HUDEP-2 (cell line): ENCODE data around the gene TTLL11.

ENCODE experiments used
- DNase-seq, 76 experiments: peaks; one replicate each; lab custom pipeline; 2025; ENCODE audit not compliant: unreplicated experiment in 76 of 76; lab: John Stamatoyannopoulos, UW

Gene TTLL11

DNA sequence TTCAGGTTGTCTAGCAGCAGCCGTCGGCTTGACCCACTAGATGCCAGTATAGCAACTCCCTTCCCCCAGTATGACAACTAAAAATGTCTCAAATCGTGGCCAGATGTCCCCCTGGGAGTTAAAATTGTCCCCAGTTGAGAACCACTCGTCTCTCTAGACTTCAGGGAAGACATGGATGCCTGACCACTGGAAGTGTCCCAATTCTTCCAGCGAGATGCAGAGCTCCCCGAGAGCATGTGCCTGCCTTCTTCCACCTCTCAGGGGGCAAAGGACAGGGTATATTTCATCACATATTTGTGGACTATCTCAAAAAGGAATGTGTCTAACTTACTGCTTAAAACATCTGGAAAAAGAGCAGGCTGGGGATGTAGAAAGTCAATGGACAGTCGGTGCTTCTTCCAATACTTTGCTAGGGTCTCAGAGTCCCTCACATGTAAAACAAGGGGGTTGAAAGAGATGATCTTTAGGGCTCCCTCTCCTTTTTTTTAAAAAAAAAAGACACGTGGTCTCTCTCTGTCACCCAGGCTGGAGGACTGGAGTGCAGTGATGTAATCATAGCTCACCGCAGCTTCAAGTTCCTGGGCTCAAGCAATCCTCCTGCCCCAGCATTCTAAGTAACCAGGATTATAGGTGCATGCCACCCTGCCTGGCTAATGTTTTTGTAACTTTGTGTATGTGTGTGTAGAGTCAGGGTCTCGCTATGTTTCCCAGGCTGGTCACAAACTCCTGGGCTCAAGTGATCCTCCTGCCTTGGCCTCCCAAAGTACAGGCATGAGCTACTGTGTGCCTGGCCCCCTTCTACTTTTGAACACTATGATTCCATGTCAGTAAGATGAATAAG lies 251.1 kb downstream of the TTLL11 start:
- DNase-seq: no peak

DNA sequence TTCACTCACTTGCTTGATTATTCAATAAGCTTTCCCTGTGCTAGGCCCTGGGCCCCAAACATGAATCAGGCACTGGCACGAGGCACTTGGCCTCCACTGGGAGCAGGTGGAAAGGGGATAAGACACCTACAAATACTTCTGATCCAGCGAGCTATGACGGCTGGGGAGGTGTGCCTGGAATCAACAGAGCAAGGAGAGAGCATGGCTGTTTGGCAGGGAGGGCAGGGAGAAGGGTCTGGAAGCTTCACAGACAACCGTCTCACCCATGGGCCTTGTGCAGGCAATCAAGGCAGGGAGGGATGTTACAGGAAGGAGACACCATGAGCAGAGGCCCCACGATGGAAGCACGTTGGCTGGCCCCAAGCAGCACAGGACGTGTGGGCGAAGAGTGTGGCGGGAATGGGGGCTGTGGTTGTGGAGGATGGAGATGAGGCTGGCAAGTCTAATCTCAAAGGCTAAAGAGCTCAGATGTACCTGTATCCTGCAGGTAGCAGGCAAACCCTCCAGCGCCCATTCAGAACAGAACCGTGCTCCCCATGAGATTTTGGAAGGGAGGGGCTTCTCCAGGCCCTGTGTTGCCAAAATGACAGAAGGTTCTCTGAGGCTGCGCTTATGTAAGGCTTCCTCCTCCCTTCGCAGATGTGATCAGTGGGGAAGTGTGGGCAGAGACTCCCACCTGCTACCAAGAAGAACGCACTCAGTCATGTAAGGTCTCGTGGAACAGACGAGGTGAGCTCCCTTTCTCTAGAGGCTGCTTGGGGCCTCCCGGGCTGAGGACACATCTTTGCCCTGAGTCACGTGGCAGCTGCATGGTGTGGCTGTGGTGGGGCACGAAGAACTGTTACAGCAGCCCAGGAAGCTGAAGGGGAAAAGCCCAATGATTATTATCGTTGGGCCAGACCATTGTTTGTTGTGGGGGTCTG lies 252.0 kb downstream of the TTLL11 start:
- DNase-seq: no peak

DNA sequence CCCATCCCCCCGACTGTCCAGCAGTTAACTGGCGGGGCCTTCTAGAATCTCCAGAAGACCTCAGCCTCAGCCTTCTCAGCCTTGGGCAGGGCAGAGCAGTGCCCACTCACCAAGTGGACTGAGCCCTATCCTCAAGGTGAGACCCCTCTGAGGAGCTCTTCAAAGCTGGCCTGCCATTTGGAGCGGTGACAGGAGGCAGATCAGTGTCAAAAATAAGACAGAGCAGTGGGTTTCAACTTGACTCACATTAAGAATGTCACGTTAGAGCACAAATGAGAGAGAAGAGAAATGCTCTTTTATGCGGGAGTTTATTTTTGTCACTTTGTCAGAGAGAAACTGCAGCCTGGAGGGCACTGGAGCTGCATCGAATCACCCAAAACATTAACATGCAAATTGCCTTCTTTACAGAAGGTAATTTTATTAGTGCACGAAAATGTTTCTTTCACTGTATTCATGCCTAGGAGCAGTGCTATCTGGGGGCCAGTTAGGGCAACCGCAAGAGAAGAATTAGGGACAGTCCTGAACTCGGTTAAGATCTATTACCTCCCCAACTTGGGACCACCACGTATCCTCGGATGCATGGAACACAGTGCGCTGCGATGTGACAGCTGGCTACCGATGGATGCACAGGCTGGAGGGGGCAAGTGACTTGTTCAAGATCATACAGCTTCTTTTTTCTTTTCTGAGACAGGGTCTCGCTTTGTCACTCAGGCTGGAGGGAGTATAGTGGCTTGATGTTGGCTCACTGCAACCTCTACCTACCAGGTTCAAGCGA lies 253.2 kb downstream of the TTLL11 start:
- DNase-seq: no peak

DNA sequence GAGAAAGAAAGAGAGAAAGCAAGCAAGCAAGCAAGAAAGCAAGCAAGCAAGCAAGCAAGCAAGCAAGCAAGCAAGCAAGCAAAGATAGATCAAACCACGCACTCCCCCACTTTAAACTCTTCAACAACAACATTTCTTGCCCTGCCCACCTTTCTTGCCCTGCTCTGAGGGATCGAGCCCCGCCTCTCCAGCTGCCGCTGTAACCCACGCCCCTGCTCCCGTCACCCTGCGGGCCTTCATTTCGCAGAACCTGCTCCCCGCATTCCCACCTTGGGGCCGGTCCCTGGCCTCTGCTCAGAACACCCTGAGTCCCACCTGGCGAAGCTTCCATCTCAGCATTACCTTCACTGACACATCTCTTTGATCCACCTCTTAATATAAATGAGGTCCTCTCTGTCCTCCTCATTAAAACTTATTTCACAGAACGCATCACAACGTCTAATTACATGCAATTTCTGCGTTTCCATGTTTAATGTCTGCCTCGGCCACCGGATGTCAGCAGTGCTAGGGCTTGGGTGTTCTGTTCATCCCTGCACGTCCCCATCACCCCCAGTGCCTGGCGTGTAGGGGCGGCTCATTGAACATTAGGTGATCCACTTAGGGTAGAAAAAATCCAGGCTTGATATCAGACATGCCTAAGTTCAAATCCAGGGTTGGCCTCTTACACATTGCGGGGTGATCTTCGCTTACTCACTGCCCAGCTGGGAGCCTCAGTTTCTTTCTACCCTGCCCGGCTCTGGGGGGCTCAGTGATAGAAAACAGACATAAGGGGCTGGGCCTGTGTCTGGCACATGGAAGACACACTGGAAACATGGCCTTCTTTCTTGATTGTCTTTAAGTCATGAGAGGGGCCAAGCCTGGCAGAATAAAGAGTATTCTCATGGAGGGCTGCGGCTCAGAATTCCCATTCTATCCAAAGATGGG lies 254.1 kb downstream of the TTLL11 start:
- no peak for DNase-seq

DNA sequence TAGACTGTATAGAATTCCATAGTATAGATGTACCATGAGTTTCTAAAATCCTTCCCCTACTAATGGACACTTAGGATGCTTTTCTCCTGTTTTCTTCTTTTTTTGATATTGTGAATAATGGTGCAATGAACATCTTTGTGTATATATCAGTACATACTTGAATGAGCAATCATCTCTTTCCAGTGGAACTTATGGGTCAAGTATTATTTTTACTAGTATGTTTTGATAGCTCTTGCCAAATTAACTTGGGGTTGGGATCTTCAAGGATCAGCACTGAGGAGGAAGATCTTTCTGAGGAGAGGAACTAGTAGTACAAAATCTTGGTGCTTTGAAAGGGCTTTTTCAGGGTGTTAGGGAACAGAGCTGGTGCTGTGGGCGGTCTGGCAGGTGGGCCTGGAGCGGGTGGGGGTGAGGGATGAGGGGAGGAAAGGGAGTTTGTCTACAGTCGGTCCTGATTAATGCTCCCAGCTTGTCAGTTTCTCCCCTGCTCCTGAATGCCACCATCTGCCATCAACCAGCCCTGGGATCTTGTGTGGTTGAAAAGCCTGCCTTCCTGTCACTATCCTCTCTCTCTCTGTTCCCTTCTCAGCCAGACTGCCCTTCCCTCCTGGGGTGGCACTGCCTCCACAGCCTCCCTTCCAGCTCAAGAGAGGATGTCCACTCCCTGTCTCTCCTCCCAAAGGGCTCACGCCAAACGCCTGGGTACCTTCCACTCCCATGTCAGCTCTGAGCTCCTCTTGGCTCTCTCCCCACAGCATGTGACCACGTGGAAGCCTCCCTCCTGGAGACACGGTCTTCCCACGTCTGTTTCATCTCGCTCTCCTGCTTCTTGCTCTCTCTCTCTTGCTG lies 255.8 kb downstream of the TTLL11 start:
- no peak for DNase-seq

DNA sequence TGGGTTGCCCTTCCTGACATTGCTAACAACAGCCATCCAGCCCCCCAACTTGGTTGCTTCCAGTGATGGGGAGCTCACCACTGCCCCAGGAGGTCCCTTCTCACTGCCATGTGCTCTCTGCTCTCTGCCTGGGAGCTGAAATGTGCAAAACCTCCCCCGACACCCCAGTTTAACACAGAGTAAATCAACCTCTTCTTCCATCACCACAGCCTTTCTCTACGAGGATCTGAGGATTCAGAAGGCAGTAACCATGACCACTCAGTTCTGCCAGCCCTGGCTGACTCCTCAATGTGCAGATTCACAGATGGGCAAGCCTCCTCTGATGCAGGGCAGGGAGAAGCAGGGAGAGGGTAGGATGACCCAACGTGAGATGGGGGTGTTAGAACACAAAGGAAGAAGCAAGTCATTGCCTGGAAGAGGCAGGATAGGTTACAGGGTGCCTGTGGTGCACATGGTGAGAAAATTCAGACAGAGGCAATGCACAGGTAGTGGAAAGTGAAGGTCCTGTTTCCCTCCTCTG lies 256.7 kb downstream of the TTLL11 start:
- no peak for DNase-seq

DNA sequence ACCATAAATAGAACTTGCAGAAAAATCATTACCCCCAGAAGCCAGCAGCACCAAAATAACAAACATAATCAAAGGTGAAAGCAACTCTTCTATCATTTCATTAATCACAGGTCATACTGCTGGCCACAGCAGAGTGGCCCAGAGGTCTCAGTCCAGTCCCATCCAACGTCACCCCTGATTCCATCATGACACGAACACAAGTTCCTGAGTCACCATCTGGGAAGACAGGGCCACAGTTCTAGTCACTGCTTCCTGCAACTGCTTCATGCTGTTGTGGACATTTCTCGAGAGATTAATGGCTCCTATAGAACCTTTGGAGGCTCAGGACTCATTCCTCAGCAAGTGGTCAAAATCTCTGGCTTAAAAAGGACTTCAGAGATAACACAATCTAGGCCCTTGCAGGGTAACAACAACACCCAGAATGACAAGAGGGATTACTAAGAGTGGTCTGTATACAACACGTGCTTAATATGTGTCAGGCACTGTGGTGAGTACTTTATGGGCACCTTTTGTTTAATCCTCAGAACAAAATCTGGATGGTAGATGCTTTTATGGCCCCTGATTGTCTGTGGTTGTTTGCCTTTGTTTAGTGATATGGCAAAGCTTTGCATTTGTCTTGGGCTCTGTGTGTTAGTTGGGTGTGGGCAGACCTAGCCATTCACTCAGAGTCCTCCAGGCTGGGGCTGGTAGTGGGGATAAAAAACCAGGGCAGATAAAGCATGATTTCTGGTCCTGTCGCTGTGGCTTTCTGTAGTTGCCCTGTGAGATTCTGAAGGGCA lies 257.3 kb downstream of the TTLL11 start:
- DNase-seq: no peak

DNA sequence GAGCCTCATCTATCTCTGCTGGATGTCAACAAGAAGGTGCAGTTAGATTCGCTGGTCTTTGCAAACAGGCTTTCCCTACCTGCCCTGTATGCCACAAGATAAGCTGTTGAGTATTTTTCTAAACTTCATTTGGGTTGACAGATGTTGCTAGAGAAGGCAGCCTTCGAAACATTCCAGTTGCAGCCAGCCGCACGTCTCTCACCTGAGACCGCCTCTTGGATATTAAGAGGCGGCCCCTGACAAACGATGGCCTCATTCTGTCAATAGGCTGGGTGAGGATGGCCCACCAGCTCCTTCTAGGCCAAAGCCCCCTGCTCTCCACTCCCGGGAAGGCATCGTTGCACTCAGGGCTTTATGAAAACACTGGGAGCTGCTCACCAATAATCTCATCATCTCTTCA lies 260.0 kb downstream of the TTLL11 start:
- no peak for DNase-seq

DNA sequence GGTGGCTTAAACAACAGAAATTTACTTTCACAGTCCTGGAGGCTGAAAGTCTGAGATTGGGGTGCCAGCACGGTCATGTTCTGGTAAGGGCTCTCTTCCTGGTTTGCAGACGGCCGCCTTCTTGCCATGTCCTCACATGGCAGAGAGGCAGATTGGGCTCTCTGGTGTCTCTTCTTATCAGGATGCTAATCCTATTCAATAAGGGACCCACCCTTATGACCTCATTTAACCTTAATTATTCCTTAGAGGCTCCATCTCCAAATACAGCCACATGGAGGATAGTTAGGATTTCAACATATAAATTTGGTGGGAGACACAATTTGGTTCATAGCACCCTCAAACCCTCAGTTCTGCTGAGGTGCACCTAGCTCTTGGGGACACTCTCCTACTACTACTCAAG lies 261.2 kb downstream of the TTLL11 start:
- DNase-seq: no peak

DNA sequence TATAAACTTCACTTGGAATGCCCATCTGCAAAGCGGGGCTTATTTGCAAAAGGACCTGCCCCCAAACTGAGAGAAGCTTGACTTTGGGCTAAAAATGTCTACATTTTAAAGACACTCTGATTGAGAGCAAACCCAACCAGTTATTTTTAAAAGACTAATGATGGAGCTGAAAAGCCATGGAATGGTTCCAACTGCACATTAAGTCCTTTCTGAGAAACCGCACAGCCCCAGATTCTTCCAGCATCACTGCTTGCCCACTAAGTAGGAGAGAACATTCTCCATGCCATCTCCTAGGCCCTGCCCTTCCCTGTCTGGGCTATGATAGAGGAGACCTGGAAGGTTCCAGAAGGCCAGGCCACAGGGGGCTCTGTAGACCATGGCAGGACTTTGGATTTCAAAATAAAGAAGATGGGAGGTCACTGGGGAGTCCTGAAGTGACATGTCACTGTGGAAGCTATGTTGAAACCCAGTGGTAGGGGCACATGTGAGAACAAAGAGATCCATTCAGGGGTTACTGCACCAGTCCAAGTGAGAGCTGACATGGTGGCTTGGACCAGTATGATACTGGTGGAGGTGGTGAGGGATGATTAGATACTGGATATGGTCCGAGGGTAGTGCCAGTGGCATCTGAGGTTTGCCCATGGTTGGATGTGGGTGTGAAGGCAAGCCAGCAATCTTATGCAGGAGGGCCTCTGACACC lies 262.5 kb downstream of the TTLL11 start:
- DNase-seq: no peak

DNA sequence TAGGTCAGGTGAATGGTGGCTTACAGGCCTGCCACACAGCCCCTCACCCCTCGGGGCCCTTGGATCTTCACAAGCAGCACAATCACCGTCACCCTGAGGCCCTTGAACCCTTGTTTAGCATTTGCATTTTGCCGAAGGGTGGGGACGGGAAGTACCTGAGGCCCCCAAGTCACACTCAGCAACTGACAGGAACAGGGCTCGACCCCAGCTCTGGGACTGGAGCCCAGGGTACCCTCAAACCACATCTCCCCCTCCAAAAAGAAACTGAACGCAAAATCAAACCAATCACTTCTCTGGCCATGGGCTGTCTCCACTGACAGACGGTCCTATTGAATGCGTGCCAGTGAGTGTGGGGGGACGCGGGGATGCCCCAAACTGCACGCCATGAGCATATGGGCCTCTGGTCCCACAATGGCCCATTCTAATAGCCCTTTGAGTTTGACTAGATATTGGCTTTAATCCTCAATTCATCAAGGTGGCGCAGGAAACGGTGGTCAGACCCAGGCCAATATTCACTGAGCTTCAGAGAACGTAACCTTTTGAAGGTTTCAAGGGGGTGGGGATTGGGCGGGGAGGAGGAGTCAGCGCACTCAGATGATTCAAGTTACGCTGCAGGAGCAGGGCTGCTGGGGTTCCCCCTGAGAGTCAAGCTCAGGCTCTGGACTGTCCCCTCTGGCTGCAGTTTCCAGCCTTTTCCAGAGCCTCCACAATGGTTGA lies 265.7 kb downstream of the TTLL11 start:
- no peak for DNase-seq

DNA sequence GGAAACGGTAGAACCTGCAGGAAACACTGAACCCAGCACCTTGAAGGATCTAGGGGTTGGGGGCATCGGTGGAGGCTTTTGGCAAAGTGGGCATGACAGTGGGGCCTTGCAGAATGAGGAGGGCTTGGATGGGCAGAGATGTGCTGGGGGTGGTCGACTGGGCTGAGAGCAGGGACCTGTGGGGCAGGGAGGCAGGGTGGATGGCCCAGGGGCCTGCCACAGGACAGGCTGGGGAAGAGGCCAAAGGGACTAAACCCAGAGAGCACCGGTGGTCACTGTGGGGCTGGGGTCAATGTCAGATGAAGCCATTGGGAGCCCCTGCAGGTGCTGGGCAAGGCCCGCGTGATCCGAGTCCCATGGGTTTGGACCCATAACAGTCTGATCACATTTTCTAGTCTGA lies 266.4 kb downstream of the TTLL11 start:
- DNase-seq: no peak

DNA sequence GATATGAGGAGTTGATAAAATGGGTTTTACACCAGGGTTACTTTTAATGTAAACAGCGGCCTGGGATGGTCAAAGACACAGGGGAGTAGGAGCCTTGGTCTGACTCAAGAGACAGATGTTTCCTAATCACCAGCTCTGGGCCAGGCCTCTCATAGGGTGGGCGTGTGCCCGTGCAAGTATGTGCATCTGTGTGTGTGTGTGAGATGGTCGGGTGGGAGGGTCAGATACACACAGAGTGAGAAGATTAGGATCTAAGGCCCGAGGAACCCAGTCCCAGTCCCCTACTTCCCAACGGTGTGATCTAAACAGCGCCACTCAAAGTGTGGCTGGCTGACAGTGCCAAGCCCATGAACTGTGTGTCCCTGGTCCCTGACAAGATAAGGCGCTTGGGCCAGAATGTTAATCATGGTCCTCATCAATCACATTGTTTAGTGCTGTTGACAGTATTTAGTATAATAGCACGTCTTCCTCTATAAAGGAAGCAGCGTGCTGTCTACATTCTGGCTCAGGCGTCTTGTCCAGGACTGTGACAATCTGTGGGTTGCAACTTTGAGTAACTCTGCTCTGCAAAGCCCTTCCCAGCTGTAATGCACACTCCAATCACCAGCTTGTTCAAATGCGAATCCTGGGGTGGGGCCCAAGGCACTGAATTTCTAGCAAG lies 267.9 kb downstream of the TTLL11 start:
- peak in 74 of 76 experiments; percentile 46 to 94 (median 78) for DNase-seq

DNA sequence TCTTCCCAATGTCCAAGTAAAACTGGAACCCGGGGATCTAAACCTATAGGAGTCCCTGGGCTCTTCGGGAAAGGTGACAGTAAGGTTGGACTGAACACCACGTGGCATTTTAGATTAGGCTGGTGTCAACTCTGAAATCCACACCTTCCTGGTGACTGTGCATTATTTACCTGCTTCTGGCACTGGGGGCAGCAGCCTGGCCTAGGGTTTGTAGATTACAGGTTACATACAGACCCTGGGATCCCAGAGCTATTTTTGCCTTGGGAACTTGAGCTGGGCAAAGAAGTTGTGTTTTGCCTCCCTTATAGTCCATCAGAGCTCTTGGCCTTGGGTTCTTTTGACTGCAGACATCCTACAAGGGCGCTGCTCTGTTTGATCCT lies 268.5 kb downstream of the TTLL11 start:
- peak in 19 of 76 experiments; percentile 35 to 76 (median 45) for DNase-seq

DNA sequence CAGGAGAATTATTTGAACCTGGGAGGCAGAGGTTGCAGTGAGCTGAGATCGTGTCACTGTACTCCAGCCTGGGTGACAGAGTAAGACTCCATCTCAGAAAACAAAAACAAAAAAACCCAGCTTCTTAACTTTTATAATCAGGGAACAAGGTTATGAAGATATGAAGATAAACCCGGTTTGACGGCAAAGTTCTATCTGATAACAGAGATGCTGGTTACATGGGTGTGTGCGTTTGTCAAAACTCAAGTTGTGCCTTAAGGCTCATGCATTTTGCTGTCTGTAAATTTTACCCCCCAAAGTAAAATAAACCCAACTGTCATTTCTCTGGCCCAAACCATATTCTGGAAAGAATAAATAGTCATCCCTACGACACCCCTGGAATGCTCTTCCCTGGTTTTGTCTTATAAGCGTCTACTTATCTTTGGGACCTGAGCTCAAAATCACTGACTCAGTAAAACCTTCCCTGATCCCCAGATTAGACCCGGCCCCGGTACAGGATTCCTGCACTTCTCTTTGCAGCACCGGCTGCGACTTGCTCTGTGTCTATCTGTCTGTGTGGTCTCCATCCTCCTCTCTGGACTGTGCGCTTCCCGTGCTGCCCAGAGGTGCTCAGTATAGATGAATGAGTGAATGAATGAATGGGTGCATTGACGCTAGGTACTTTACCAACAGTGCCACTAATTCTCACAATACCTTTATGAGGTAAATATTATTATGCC lies 269.5 kb downstream of the TTLL11 start:
- DNase-seq: no peak
